ENCODE data around the gene RGS12.

DNA sequence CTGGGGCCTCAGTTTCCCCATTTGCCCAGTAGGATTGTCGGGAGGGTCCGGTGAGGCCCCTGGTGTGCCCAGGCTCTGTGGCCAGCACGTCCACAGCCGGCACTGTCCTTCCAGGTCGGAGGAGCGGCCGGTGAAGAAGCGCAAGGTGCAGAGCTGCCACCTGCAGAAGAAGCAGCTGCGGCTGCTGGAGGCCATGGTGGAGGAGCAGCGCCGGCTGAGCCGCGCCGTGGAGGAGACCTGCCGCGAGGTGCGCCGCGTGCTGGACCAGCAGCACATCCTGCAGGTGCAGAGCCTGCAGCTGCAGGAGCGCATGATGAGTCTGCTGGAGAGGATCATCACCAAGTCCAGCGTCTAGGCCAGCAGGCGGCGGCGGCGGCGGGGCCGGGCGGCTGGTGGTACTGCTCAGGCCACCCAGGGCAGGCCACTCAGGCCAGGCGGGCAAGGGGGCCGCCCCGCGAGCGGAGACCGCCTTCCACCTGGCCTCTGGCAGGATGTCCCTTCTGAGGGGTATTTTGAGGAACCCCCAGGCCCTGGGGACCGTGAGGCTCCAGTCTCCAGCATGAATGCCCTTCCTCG lies 37.1 kb upstream of the RGS12 start:
- no peak for TF ChIP-seq RAD21 (IDR thresholded peaks at IDR 0.05 in 1 of 2, conservative IDR thresholded peaks at IDR 0.05 in 1 of 2; ENCODE audit: low read depth in 2 of 2, low read length in 2 of 2)
- TF ChIP-seq, protein P1, sequence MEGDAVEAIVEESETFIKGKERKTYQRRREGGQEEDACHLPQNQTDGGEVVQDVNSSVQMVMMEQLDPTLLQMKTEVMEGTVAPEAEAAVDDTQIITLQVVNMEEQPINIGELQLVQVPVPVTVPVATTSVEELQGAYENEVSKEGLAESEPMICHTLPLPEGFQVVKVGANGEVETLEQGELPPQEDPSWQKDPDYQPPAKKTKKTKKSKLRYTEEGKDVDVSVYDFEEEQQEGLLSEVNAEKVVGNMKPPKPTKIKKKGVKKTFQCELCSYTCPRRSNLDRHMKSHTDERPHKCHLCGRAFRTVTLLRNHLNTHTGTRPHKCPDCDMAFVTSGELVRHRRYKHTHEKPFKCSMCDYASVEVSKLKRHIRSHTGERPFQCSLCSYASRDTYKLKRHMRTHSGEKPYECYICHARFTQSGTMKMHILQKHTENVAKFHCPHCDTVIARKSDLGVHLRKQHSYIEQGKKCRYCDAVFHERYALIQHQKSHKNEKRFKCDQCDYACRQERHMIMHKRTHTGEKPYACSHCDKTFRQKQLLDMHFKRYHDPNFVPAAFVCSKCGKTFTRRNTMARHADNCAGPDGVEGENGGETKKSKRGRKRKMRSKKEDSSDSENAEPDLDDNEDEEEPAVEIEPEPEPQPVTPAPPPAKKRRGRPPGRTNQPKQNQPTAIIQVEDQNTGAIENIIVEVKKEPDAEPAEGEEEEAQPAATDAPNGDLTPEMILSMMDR (IDR thresholded peaks at IDR 0.05; ENCODE audit: control extremely low read depth in 1 of 3, insufficient read depth in 1 of 3, low read depth in 1 of 3, low read length in 3 of 3), result no peak
- no peak for TF ChIP-seq CHD2 (IDR thresholded peaks at IDR 0.05; ENCODE audit: low read length)
- no peak for TF ChIP-seq CBX5 (IDR thresholded peaks at IDR 0.05; ENCODE audit: low read depth, low read length)

Measured in H1 (cell line).